Keratinocyte (primary cell): ENCODE results near the gene CCNL2. TPM values are rescaled to one million over a fixed set of nuclear protein-coding genes. Genes with fewer than 3 reads are reported as not detected.

Source experiments
- DNase-seq: peaks from one replicate; pipeline ENCODE4 v3.0.0-alpha.2; 2011; ENCODE audit warnings: low read depth, missing footprints, low spot score
- FAIRE-seq: peaks from 2 replicates; lab custom pipeline; 2011; peaks lifted over from hg19 to GRCh38; lab: Jason Lieb, UNC
- H2AFZ ChIP-seq: 2 replicates; pipeline ENCODE4 v1.6.0; 2012; ENCODE audit warnings: low read length, control low read depth, inconsistent platforms; ENCODE audit not compliant: control insufficient read depth
- H3K27ac ChIP-seq: 2 replicates; pipeline ENCODE4 v1.5.1; 2011; ENCODE audit warnings: low read length; ENCODE audit not compliant: control insufficient read depth, insufficient read depth
- H3K27me3 ChIP-seq: 3 replicates; pipeline ENCODE4 v1.6.0; 2011; ENCODE audit warnings: low read length; ENCODE audit not compliant: control insufficient read depth, insufficient read depth; ENCODE audit errors: extremely low read depth
- H3K36me3 ChIP-seq, 2 experiments: 2 replicates in 1 of 2; 3 replicates in 1 of 2; pipeline ENCODE4 v1.5.1; 2011; ENCODE audit warnings: low read length in 2 of 2, mild to moderate bottlenecking in 1 of 2; ENCODE audit not compliant: control insufficient read depth in 2 of 2, insufficient read depth in 2 of 2; ENCODE audit errors: extremely low read depth in 1 of 2
- H3K4me1 ChIP-seq: 3 replicates; pipeline ENCODE4 v1.5.1; 2011; ENCODE audit warnings: low read length; ENCODE audit not compliant: control insufficient read depth, insufficient read depth; ENCODE audit errors: extremely low read depth
- H3K4me2 ChIP-seq: 3 replicates; pipeline ENCODE4 v1.6.0; 2011; ENCODE audit warnings: low read depth, low read length; ENCODE audit not compliant: control insufficient read depth, insufficient read depth; ENCODE audit errors: extremely low read depth
- H3K4me3 ChIP-seq, 3 experiments: fragments of 200-600 bp in 1 of 3; sonication (generic) in 1 of 3; 2 replicates in 2 of 3; 3 replicates in 1 of 3; pipeline ENCODE4 v1.5.1; 2011 to 2016; ENCODE audit warnings: low read length in 3 of 3, mild to moderate bottlenecking in 3 of 3, control low read depth in 2 of 3, inconsistent platforms in 1 of 3, low read depth in 1 of 3, mixed read lengths in 1 of 3, mixed run types in 1 of 3, moderate library complexity in 1 of 3; ENCODE audit not compliant: control insufficient read depth in 2 of 3, insufficient read depth in 2 of 3; ENCODE audit errors: extremely low read depth in 1 of 3
- H3K79me2 ChIP-seq: 2 replicates; pipeline ENCODE4 v1.6.0; 2012; ENCODE audit warnings: low read length; ENCODE audit not compliant: control insufficient read depth, insufficient read depth
- H3K9ac ChIP-seq: 3 replicates; pipeline ENCODE4 v1.6.0; 2011; ENCODE audit warnings: low read length; ENCODE audit not compliant: control insufficient read depth, insufficient read depth; ENCODE audit errors: extremely low read depth
- H3K9me1 ChIP-seq: 3 replicates; pipeline ENCODE4 v1.6.0; 2011; ENCODE audit warnings: low read length; ENCODE audit not compliant: control insufficient read depth, insufficient read depth; ENCODE audit errors: extremely low read depth
- H3K9me3 ChIP-seq: 2 replicates; pipeline ENCODE4 v1.5.1; 2012; ENCODE audit warnings: low read depth, low read length; ENCODE audit not compliant: control insufficient read depth
- H4K20me1 ChIP-seq: 3 replicates; pipeline ENCODE4 v1.6.0; 2011; ENCODE audit warnings: low read length; ENCODE audit not compliant: control insufficient read depth, insufficient read depth; ENCODE audit errors: extremely low read depth
- EZH2 ChIP-seq: IDR thresholded peaks from one replicate; pipeline ENCODE4 v1.6.1; 2012; ENCODE audit warnings: inconsistent platforms, mild to moderate bottlenecking, low read length, moderate library complexity
- dilution Hi-C: fragments of 300-500 bp; cut with MboI; formaldehyde crosslinking; loops from one replicate; pipeline ENCODE4 v1.7.0; 2020; ENCODE audit warnings: low sequenced_read_pairs; ENCODE audit not compliant: extremely low pct_ligation_motif_present
- polyA plus RNA-seq, 5 experiments: library from polyadenylated mRNA; depleted of rRNA in 3 of 5; stranded (reverse) in 3 of 5; stranded (forward) in 1 of 5; unstranded in 1 of 5; fragments of >200 nt; gene quantifications; 1 replicate in 1 of 5; 2 replicates in 3 of 5; 3 replicates in 1 of 5; pipeline versions ENCODE4 v1.2.1 to v1.2.3, GENCODE V29; 2011 to 2012; ENCODE audit warnings: missing spikeins in 2 of 5, low read depth in 1 of 5, low replicate concordance in 1 of 5
- TF ChIP-seq, protein P1 (sequence below), 3 experiments: IDR thresholded peaks in 1 of 3; conservative IDR thresholded peaks in 1 of 3; optimal IDR thresholded peaks in 1 of 3; 2 replicates in 2 of 3; 3 replicates in 1 of 3; pipeline versions ENCODE3 to v1.5.1; 2011; ENCODE audit warnings: low read length in 3 of 3, mild to moderate bottlenecking in 3 of 3, moderate library complexity in 2 of 3, control low read depth in 1 of 3, inconsistent platforms in 1 of 3; ENCODE audit not compliant: insufficient read depth in 2 of 3; ENCODE audit errors: extremely low read depth in 1 of 3

CCNL2 gene
- polyA plus RNA-seq, 1 donor (not counting 4 experiments of a cell fraction or from before 2014, with no cell fraction given) = 140 TPM

DNA sequence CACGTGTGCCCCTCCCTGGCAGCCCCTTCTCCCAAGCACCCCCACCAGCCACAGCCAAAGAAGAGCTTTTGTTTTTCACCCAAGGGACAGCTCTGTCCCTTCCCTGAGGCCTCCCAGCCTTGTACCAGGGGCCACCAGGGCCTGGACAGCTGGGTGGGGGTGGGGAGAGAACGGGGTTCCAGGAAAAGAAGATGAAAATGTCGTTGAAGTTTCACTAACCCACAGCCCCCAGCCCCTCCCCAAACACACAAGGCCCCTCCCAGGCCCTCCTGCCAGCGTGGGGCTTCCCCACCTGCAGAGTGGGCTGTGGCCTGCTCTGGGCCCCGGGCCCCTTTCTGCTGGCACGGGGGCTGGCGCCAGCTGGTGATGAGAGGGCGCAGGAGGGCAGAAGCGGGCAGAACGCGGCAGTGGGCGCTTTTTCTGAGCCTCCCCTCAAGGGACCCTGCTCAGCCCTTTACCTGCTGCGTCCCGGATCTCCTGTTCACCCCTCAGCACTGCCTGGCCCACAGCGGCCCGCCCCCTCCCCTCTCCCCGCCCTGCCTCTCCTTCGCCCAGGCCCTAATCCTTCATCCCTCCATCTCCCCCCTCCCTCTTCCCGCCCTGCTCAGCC, 27.5 kb upstream of the CCNL2 start:
- no peaks in the 10 kb centered on the region for H3K27me3 ChIP-seq
- H3K79me2 ChIP-seq = no peaks in the 10 kb centered on the region
- dilution Hi-C loops = no loop called here
- peaks cover 16% of the 10 kb centered on the region for H3K4me1 ChIP-seq
- H3K36me3 ChIP-seq = no peaks in the 10 kb centered on the region
- no peaks in the 10 kb centered on the region for H3K9me3 ChIP-seq
- TF ChIP-seq, protein P1, sequence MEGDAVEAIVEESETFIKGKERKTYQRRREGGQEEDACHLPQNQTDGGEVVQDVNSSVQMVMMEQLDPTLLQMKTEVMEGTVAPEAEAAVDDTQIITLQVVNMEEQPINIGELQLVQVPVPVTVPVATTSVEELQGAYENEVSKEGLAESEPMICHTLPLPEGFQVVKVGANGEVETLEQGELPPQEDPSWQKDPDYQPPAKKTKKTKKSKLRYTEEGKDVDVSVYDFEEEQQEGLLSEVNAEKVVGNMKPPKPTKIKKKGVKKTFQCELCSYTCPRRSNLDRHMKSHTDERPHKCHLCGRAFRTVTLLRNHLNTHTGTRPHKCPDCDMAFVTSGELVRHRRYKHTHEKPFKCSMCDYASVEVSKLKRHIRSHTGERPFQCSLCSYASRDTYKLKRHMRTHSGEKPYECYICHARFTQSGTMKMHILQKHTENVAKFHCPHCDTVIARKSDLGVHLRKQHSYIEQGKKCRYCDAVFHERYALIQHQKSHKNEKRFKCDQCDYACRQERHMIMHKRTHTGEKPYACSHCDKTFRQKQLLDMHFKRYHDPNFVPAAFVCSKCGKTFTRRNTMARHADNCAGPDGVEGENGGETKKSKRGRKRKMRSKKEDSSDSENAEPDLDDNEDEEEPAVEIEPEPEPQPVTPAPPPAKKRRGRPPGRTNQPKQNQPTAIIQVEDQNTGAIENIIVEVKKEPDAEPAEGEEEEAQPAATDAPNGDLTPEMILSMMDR (optimal IDR thresholded peaks at IDR 0.05 in 1 of 3, IDR thresholded peaks at IDR 0.05 in 1 of 3, conservative IDR thresholded peaks at IDR 0.05 in 1 of 3; ENCODE audit: extremely low read depth in 1 of 3, insufficient read depth in 2 of 3, low read length in 3 of 3) = no peak
- TF ChIP-seq EZH2 = no peak
- DNase-seq (no peak), FAIRE-seq (no peak)
- no peaks in the 10 kb centered on the region for H3K9me1 ChIP-seq
- no peak overlapping the region for H3K4me3 ChIP-seq
- H3K9ac ChIP-seq = no peak overlapping the region
- no peaks in the 10 kb centered on the region for H4K20me1 ChIP-seq
- H3K27ac ChIP-seq = no peak overlapping the region
- H2AFZ ChIP-seq = no peak overlapping the region
- no peak overlapping the region for H3K4me2 ChIP-seq

DNA sequence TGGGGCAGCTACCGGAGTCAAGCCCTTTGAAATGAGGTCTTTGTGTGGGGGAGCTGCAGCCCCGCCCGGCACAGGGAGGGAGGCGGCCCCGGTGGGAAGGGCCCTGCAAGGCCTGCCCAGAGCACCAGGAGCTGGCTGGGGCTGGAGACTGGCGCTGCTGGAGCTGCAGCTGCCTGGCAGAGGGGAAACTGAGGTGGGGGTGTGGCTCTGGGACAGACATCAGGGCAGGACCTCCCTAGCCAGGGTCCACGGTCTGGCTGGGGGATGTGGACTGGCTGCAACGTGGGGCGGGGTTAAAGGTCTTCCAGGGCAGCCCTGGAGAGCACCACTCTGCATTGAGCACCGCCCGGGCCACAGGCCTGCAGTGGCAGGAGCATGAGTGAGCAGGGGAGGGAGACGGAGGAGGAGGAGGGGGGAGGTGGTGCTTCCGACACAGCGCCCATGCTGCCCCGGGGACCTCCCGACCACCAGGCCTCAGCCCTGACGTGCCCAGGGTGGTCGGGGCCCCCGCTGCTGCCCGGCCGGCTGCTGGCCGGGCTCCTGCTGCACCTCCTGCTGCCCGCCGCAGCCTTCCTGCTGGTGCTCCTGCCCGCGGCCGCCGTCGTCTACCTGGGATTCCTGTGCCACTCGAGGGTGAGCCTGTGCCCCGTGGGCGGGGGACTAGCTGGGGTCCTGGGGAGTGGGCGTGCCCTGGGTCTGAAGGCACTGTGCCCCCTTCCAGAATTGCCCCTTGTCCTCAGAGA, 26.8 kb upstream of the CCNL2 start:
- Histone ChIP-seq H3K4me3 (no peak overlapping the region), H3K9me1 (no peaks in the 10 kb centered on the region), H4K20me1 (no peaks in the 10 kb centered on the region), H2AFZ (no peak overlapping the region), H3K4me2 (no peak overlapping the region), H3K9me3 (no peaks in the 10 kb centered on the region), H3K79me2 (no peaks in the 10 kb centered on the region), H3K27me3 (no peaks in the 10 kb centered on the region), H3K36me3 (no peaks in the 10 kb centered on the region), H3K9ac (no peak overlapping the region), H3K4me1 (peaks cover 23% of the 10 kb centered on the region), H3K27ac (no peak overlapping the region)
- FAIRE-seq (no peak), DNase-seq (no peak)
- TF ChIP-seq, protein P1 (optimal IDR thresholded peaks at IDR 0.05 in 1 of 3, IDR thresholded peaks at IDR 0.05 in 1 of 3, conservative IDR thresholded peaks at IDR 0.05 in 1 of 3; ENCODE audit: extremely low read depth in 1 of 3, insufficient read depth in 2 of 3, low read length in 3 of 3) = no peak
- no peak for TF ChIP-seq EZH2
- dilution Hi-C loops = no loop called here
